ENCODE measurements around the gene APBA1. TPM values are rescaled to one million over a fixed set of nuclear protein-coding genes. Genes with fewer than 3 reads are reported as not detected.

The APBA1 gene
- polyA plus RNA-seq: 6.8 and 9.0 TPM in 2 replicates

GRCh38 chr9:69671879-69672595 lies at the start of gene APBA1:
APBA1 (minus strand) TSS chr9:69672371.

Other genes starting within 250 kb of the APBA1 start
- 46.9 and 47.4 TPM in 2 replicates for gene PTAR1, start 87.6 kb upstream of the APBA1 start, polyA plus RNA-seq
- not detected in 2 replicates for gene CFAP95, start 148.4 kb upstream of the APBA1 start, polyA plus RNA-seq

Measured in Purkinje cell (primary cell).